Neuronal stem cell (in vitro differentiated cells): ENCODE data around the gene TRPM3.
A peak's percentile ranks its signal among the peaks of the same experiment; 100 is the strongest.

Experiments used
- DNase-seq: peaks from one replicate; pipeline ENCODE4 v3.0.0-alpha.2; 2013; ENCODE audit warnings: low spot score
- H2AFZ ChIP-seq: one replicate; pipeline ENCODE4 v1.6.1; 2013; ENCODE audit warnings: mild to moderate bottlenecking, low read length, inconsistent platforms
- H2AK5ac ChIP-seq: 2 replicates; pipeline ENCODE4 v1.6.1; 2013; ENCODE audit warnings: low read depth, mild to moderate bottlenecking, inconsistent platforms, low read length, moderate library complexity, mixed read lengths
- H2BK120ac ChIP-seq: 2 replicates; pipeline ENCODE4 v1.6.1; 2013; ENCODE audit warnings: low read depth, mild to moderate bottlenecking, inconsistent platforms, low read length, moderate library complexity, mixed read lengths
- H2BK12ac ChIP-seq: one replicate; pipeline ENCODE4 v1.6.1; 2013; ENCODE audit warnings: low read length, inconsistent platforms
- H2BK15ac ChIP-seq: 2 replicates; pipeline ENCODE4 v1.6.1; 2013; ENCODE audit warnings: mild to moderate bottlenecking, low read length, inconsistent platforms, mixed read lengths
- H2BK5ac ChIP-seq: one replicate; pipeline ENCODE4 v1.6.1; 2013; ENCODE audit warnings: inconsistent platforms, mild to moderate bottlenecking, low read length, moderate library complexity
- H3K14ac ChIP-seq: one replicate; pipeline ENCODE4 v1.6.1; 2013; ENCODE audit warnings: low read length, inconsistent platforms
- H3K18ac ChIP-seq: 2 replicates; pipeline ENCODE4 v1.6.1; 2013; ENCODE audit warnings: low read length, inconsistent platforms
- H3K23ac ChIP-seq: 2 replicates; pipeline ENCODE4 v1.6.1; 2013; ENCODE audit warnings: low read depth, mild to moderate bottlenecking, mixed read lengths, low read length, inconsistent platforms; ENCODE audit not compliant: poor library complexity
- H3K27ac ChIP-seq: replicated peaks from 3 replicates; pipeline ENCODE4 v1.5.1; 2013; ENCODE audit warnings: low read length, inconsistent platforms
- H3K27me3 ChIP-seq, 3 experiments: 2 replicates each; pipeline ENCODE4 v1.6.1; 2013; ENCODE audit warnings: low read length in 3 of 3, mild to moderate bottlenecking in 2 of 3, inconsistent platforms in 1 of 3, low read depth in 1 of 3, mixed read lengths in 1 of 3, moderate library complexity in 1 of 3; ENCODE audit not compliant: control insufficient read depth in 3 of 3, insufficient read depth in 3 of 3
- H3K36me3 ChIP-seq, 2 donors: replicated peaks in 1 of 2; 2 replicates each; pipeline ENCODE4 v1.6.1; 2013; ENCODE audit warnings: low read length in 2 of 2; ENCODE audit not compliant: control insufficient read depth in 2 of 2, insufficient read depth in 2 of 2
- H3K4ac ChIP-seq: 2 replicates; pipeline ENCODE4 v1.6.1; 2013; ENCODE audit warnings: inconsistent platforms, mild to moderate bottlenecking, low read length, moderate library complexity
- H3K4me1 ChIP-seq, 2 donors: 1 replicate in 1 of 2; 2 replicates in 1 of 2; pipeline ENCODE4 v1.6.1; 2013; ENCODE audit warnings: low read length in 2 of 2, low read depth in 1 of 2; ENCODE audit not compliant: control insufficient read depth in 2 of 2, insufficient read depth in 1 of 2
- H3K4me2 ChIP-seq: one replicate; pipeline ENCODE4 v1.6.1; 2013; ENCODE audit warnings: mild to moderate bottlenecking, low read length, inconsistent platforms; ENCODE audit not compliant: insufficient read depth, poor library complexity, severe bottlenecking
- H3K4me3 ChIP-seq, 2 donors: 2 replicates each; pipeline ENCODE4 v1.5.1; 2013; ENCODE audit warnings: low read length in 2 of 2, mild to moderate bottlenecking in 2 of 2, inconsistent platforms in 1 of 2, moderate library complexity in 1 of 2
- H3K79me1 ChIP-seq: one replicate; pipeline ENCODE4 v1.6.1; 2013; ENCODE audit warnings: low read depth, mild to moderate bottlenecking, inconsistent platforms, low read length, moderate library complexity
- H3K9ac ChIP-seq: one replicate; pipeline ENCODE4 v1.6.1; 2013; ENCODE audit warnings: mild to moderate bottlenecking, low read depth, low read length, inconsistent platforms; ENCODE audit not compliant: poor library complexity
- H3K9me3 ChIP-seq, 2 donors: replicated peaks in 1 of 2; 2 replicates each; pipeline versions ENCODE3 to v1.6.1; 2013; ENCODE audit warnings: low read length in 2 of 2, mild to moderate bottlenecking in 2 of 2, inconsistent platforms in 1 of 2, low read depth in 1 of 2, mixed read lengths in 1 of 2, moderate library complexity in 1 of 2; ENCODE audit not compliant: control insufficient read depth in 2 of 2, insufficient read depth in 1 of 2
- H4K8ac ChIP-seq: one replicate; pipeline ENCODE4 v1.6.1; 2013; ENCODE audit warnings: low read depth, mild to moderate bottlenecking, inconsistent platforms, low read length, moderate library complexity
- H4K91ac ChIP-seq: one replicate; pipeline ENCODE4 v1.6.1; 2013; ENCODE audit warnings: low read length, low read depth, mild to moderate bottlenecking, inconsistent platforms; ENCODE audit not compliant: poor library complexity
- WGBS, 2 donors: extraction: QIAGEN DNeasy Blood & Tissue Kit; methylation state at CpG; one replicate each; pipeline ENCODE4 v1.1.7; 2013; ENCODE audit warnings: missing lambda C conversion rate in 2 of 2, mixed read lengths in 1 of 2; ENCODE audit not compliant: insufficient read length in 2 of 2, insufficient replicate concordance in 1 of 2; ENCODE audit errors: extremely low coverage in 2 of 2; 5-methylcytosine and 5-hydroxymethylcytosine counted together

Gene TRPM3

DNA sequence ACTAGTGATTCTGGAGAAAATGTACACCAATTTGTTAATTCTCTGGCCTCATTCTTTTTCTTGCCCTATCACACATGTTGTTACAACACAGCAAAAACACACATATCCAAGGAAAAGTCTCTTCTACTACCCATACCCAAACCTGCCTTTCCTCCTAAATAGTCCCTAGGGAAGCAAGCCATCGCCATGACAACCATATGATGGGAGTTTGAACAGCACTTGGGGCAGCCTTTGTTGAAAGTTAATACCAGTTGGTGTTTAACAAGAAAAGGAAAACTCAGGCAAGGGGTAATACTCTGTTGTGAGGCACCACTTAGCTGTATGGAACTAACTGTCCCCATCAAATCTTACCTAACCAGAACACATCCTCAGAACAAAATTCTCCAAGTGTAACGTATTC lies 1.7 kb downstream of the TRPM3 start:
- Histone ChIP-seq H2BK120ac (no peak overlapping the region), H3K4me1 (peaks cover 18 to 46% of the 10 kb centered on the region in 2 donors), H3K14ac (no peak overlapping the region), H4K8ac (no peak overlapping the region), H2BK5ac (no peak overlapping the region), H2AK5ac (no peak overlapping the region), H4K91ac (no peak overlapping the region), H3K23ac (no peak overlapping the region), H3K36me3 (no peaks in the 10 kb centered on the region), H3K18ac (no peak overlapping the region), H3K27ac (peak overlapping the region; percentile 94), H3K4me3 (peak overlapping the region; percentile 52 to 64), H3K9ac (no peak overlapping the region), H3K4ac (no peak overlapping the region), H2BK15ac (no peak overlapping the region), H2AFZ (no peak overlapping the region), H2BK12ac (no peak overlapping the region), H3K9me3 (no peaks in the 10 kb centered on the region), H3K79me1 (no peaks in the 10 kb centered on the region), H3K4me2 (peak overlapping the region; percentile 60), H3K27me3 (no peaks in the 10 kb centered on the region)
- peak; percentile 43 for DNase-seq
- WGBS, 2 donors = no CpG with 5 or more reads among the region's 2 CpGs

- peaks cover 3% of the 10 kb centered on the region for H3K79me1 ChIP-seq
- H3K4me1 ChIP-seq = peaks cover 15 to 35% of the 10 kb centered on the region in 2 donors
- no peak overlapping the region for H3K4me2 ChIP-seq
- H3K4ac ChIP-seq = no peak overlapping the region
- no peaks in the 10 kb centered on the region for H3K9me3 ChIP-seq
- H3K18ac ChIP-seq = no peak overlapping the region
- DNase-seq = no peak
- no peak overlapping the region for H2BK5ac ChIP-seq
- peaks cover 0 to 2% of the 10 kb centered on the region in 2 donors for H3K36me3 ChIP-seq
- H4K91ac ChIP-seq = no peak overlapping the region
- H4K8ac ChIP-seq = no peak overlapping the region
- no peak overlapping the region for H3K4me3 ChIP-seq
- no peak overlapping the region for H2BK15ac ChIP-seq
- WGBS, 2 donors = no CpG with 5 or more reads among the region's 2 CpGs
- no peak overlapping the region for H3K23ac ChIP-seq
- H3K27me3 ChIP-seq = no peaks in the 10 kb centered on the region
- H3K14ac ChIP-seq = no peak overlapping the region
- no peak overlapping the region for H3K9ac ChIP-seq
- H3K27ac ChIP-seq = no peak overlapping the region
- no peak overlapping the region for H2BK120ac ChIP-seq
- no peak overlapping the region for H2BK12ac ChIP-seq
- no peak overlapping the region for H2AK5ac ChIP-seq
- H2AFZ ChIP-seq = no peak overlapping the region
Measured at GRCh38 chr9:71118324-71118723, 3.1 kb downstream of the TRPM3 start.

GRCh38 chr9:71115448-71115975 lies 5.9 kb downstream of the TRPM3 start:
- no peaks in the 10 kb centered on the region for H3K9me3 ChIP-seq
- no peak overlapping the region for H2AFZ ChIP-seq
- H2BK12ac ChIP-seq = no peak overlapping the region
- no peak overlapping the region for H2BK15ac ChIP-seq
- H2BK120ac ChIP-seq = no peak overlapping the region
- H4K8ac ChIP-seq = no peak overlapping the region
- H3K4me3 ChIP-seq = no peak overlapping the region
- H4K91ac ChIP-seq = no peak overlapping the region
- H3K27ac ChIP-seq = no peak overlapping the region
- no peaks in the 10 kb centered on the region for H3K27me3 ChIP-seq
- H3K36me3 ChIP-seq = peaks cover 0 to 2% of the 10 kb centered on the region in 2 donors
- no peak overlapping the region for H3K23ac ChIP-seq
- no peak overlapping the region for H2BK5ac ChIP-seq
- H3K14ac ChIP-seq = no peak overlapping the region
- no peak overlapping the region for H3K4ac ChIP-seq
- H2AK5ac ChIP-seq = peak overlapping the region; percentile 72
- DNase-seq = no peak
- no CpG with 5 or more reads among the region's 3 CpGs for WGBS, 2 donors
- H3K9ac ChIP-seq = no peak overlapping the region
- H3K18ac ChIP-seq = peak overlapping the region; percentile 84
- peaks cover 15 to 16% of the 10 kb centered on the region in 2 donors for H3K4me1 ChIP-seq
- peaks cover 3% of the 10 kb centered on the region for H3K79me1 ChIP-seq
- no peak overlapping the region for H3K4me2 ChIP-seq

GRCh38 chr9:71112866-71113265 lies 8.6 kb downstream of the TRPM3 start:
- H2AFZ ChIP-seq = no peak overlapping the region
- no peak overlapping the region for H3K4me2 ChIP-seq
- peaks cover 0 to 4% of the 10 kb centered on the region in 2 donors for H3K9me3 ChIP-seq
- peaks cover 0 to 2% of the 10 kb centered on the region in 2 donors for H3K36me3 ChIP-seq
- no peak overlapping the region for H4K91ac ChIP-seq
- H2BK120ac ChIP-seq = no peak overlapping the region
- H2BK5ac ChIP-seq = no peak overlapping the region
- no CpG with 5 or more reads among the region's 1 CpG for WGBS, 2 donors
- no peak overlapping the region for H3K14ac ChIP-seq
- no peak overlapping the region for H3K4ac ChIP-seq
- no peak overlapping the region for H2AK5ac ChIP-seq
- no peak overlapping the region for H3K9ac ChIP-seq
- no peak for DNase-seq
- H2BK12ac ChIP-seq = no peak overlapping the region
- H3K79me1 ChIP-seq = peaks cover 3% of the 10 kb centered on the region
- no peak overlapping the region for H3K23ac ChIP-seq
- no peak overlapping the region for H3K18ac ChIP-seq
- H3K4me1 ChIP-seq = peaks cover 5 to 23% of the 10 kb centered on the region in 2 donors
- H3K27me3 ChIP-seq = no peaks in the 10 kb centered on the region
- H3K4me3 ChIP-seq = no peak overlapping the region
- H3K27ac ChIP-seq = no peak overlapping the region
- no peak overlapping the region for H4K8ac ChIP-seq
- no peak overlapping the region for H2BK15ac ChIP-seq
